NCI-H2171 (cell line): ENCODE data around the gene KCTD12.

Source experiments
- DNase-seq: peaks from one replicate; lab custom pipeline; 2025; lab: John Stamatoyannopoulos, UW

KCTD12 gene

GRCh38 chr13:76887076-76887563, 915 bp upstream of the KCTD12 start:
- no peak for DNase-seq

DNA sequence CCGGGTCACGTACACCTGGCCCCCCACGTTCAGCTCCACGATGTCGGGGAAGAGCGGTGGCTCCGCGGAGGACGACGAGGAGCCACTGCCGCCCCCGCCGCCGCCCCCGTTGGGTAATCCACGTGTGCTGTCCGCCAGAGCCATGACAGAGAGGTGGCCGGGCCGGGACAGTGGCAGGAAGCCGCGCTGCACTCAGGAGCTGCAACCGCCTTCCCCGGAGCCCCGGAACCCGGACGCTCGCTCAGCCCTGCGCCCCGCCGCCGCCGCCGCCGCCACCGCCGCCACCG, 257 bp downstream of the KCTD12 start:
- DNase-seq, result no peak

DNA sequence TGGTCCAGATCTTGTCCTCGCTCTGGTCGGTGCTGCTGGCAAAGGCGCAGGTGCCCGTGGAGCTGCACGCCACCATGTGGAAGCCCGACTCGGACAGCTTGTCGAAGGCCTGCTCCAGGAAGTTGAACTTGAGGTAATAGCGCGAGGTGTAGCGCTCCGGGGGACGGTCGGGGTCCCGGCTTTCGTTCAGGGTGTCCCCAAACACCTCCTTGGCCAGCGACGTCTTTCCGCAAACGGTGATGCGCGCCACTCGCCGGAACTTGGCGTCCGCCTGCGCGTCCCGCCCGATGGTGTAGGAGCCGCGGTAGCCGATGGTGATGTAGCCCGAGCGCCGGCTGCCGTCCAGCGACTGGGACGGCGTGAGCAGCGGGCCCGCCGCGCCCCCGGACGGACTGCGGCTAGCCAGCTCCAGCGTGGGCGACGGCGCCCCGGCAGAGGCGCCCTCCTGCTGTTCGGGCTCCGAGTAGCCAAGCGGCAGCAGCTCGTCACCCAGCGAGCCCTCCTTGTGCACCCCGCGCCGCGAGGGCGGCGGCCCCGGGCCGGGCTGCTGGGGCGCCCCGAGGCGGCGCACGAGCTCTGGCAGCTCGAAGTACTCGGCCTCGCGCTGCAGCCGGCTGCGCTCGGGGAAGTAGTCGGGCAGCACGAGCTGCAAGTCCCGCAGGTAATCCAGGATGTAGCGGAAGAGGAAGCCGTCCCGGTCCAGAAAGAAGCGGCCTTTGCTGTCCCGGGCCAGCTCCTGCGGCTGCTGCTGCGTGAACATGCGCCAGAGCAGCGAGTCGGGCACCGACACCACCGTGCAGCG, 801 bp downstream of the KCTD12 start:
- DNase-seq, result peak; percentile 61

DNA sequence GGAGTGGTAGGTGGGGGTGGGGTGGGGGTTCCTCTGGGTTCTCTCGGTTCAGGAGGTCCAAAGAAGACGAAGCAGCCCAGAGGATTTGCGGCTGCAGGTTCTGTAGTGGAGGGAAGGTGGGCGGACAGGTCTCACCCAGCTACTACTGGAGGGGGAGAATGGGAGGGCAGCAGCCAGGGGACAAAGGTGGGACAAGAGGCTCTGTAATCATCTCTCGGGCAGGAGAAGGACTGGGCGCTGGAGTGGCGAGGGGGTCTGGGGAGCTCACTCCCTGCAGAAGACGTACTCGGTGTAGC, 1.4 kb downstream of the KCTD12 start:
- DNase-seq, result no peak

DNA sequence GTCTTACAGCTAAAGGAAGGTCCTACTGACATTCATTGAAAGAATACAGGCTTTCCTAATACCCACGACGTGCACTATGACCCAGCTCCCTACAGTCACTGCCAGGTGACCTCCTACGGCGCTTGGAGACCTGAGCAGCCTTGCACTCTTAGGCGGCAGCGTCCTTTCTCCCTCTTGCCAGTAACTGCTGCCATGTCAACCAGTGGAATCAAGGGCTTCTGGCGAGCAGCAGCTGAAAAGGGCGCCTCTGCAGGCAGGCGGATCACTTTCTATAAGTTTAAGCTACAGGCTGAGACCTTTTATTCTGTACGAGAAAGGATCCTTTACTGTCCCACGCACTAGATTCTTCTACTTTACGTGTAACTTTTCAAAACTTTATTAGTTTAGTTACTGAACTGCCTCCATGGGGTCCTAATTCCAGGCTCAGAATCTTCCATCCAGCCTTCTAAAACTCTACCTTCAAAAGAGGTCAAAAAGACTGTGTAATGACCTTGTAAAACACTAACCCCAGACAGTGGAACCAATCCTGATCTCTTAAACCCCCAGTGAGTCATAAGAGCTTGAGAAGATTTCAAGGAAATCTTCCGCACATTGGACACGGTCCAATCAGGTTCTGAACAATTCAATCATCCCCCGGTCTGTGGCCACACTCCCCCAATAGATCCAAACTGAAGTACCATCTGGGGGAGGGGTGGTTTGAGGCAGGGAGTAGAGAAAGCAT, 1.9 kb downstream of the KCTD12 start:
- no peak for DNase-seq

DNA sequence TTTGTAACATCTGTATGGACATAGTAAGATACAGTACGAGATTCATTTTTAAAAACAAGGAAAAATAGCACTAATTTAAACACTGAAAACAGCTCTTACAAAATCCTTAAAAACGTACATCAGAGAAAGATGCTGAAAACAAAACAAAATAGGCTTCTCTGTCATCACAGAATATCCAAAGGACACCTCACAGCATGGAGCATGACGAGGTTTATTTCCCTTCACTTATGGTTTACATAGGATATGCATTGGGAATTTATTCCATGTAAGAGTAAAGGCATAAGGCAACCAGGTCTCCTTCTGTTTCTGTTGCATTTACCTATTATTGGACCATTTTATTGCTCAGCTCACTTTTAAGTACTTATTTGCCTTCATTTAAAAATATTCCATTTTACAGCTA, 3.0 kb downstream of the KCTD12 start:
- no peak for DNase-seq

DNA sequence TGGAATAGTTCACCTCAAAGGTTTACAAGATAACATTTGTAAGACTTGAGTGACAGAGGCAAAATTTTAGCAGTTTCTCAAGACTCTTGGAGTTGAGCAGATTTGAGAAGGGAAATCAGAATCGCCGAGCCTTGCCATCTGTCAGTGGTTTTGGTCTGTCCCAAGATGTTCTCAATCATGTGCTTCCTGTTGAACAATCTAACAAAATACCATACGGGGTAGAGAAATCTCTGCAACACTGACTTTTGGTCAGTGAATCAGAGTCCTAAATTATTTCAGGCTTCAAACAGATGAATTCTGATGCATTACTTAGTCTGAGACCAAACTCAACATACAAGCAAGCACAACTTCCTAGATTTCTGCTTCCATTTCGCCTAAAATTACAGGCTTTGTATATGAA, 3.8 kb downstream of the KCTD12 start:
- no peak for DNase-seq

GRCh38 chr13:76879883-76880270, 6.3 kb downstream of the KCTD12 start:
- DNase-seq, result no peak

DNA sequence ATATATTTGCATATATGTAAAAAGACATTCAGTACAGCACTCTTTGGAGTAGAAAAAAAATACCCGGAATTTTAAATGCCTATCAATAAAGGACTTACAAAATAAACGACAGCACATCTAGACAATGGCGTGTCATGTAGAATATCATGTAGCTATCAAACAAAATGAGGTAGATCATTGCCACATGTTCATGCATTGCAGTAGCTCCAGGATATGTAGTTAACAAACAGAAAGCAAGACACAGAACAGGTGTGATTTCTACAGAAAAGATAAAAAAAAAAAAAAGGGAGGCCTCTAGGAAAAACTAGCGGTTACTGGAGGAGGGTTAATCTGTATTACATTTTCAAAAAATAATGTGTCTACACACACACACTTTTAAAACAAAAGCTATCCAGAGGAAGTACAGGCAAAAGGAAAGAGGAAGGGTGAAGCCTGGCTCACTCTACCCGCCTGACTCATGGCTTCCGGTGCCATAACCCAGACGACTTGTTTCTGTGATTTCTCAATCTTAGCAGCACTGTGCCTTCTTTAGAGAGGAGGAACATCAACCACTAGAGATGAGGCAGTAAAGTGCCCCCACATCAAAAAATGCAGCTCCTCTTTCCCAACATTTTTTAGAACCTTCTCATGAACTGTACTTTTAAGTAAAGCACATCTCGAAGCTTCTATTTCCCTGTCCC, 6.9 kb downstream of the KCTD12 start:
- DNase-seq, result no peak

DNA sequence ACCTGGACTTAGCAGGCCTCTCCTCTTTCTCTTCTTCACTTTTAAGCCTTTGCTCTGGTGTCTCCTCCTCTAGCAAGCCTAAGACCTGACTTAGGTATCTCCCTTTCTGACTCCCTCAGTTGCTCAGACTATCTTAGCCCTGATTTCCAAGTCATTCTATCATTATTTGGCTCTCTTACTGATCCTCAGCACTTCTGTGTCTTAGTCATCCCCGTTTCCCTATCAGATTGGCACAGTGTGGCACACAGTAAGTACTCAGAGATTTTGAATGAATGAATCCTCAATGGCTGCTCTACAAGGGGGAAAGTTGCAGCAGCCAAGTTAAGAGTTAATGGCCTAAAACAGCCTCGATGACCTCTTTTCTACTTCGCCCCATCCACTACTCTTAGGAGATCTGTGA, 8.2 kb downstream of the KCTD12 start:
- DNase-seq, result no peak

DNA sequence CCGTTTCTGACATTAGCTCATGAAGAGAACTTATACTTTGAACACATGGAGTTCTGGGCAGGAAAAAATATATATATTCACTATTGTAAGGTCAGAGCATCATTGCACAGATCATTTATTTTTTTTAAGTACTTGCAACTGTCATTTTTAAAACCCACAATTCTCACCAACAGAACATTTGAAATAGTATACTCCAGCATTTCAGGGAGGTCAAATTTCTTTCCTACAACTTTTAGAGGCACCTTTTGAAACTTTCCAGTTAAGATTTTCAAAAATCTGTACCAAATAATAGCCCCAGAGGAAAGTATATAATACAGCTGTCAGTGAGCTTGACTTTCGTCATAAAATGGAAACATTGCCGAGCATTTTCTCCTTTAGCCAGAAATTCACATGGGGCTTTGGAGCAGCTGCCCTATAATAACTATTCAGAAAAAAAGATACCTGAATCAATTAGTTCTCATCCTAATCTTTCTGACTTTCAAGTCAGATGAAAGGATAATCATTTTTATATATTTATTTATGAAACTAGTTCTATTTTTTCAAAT, 10.9 kb downstream of the KCTD12 start:
- DNase-seq, result no peak

- DNase-seq, result no peak
These were observed 11.7 kb downstream of the KCTD12 start for GRCh38 chr13:76874479-76874878.

- DNase-seq, result no peak
These were observed 12.8 kb downstream of the KCTD12 start for GRCh38 chr13:76873445-76873844.

- DNase-seq, result no peak
These were observed 13.5 kb downstream of the KCTD12 start for GRCh38 chr13:76872675-76873074.

DNA sequence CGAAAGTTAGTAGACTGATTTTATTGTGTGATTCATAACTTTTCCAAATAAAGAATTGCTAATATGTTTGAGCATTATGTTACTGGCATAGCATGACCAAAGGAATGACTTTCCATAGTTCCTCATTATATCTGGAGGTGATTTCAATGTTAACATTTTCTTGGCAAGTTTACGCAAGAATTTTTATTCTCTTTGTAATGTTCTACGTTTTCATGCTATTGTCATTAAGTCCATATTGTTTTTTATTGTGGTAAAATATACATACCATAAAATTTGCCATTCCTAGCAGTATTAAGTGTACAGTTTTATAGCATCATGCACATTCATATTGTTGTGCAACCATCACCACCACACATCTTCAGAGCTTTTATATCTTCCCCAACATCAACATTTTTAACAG, 14.8 kb downstream of the KCTD12 start:
- no peak for DNase-seq

DNA sequence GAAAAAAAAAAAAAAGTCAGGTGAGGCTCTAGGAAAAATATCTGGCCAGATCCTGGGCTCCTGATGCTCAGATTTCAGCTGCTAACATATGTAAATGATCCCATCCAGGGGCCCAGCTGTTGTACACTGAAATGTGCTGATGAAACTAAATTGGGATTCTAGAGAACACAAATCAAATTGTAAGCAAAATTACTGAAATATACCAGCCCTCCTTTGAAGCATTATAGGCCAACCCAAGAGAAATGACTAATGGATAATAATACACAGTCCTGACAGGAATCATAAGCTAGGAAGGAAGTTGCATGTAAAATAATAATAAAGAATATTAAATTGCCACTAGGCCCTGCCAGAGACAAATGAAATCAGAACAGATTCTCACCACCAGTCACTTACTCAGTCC, 17.8 kb downstream of the KCTD12 start:
- peak; percentile 71 for DNase-seq

DNA sequence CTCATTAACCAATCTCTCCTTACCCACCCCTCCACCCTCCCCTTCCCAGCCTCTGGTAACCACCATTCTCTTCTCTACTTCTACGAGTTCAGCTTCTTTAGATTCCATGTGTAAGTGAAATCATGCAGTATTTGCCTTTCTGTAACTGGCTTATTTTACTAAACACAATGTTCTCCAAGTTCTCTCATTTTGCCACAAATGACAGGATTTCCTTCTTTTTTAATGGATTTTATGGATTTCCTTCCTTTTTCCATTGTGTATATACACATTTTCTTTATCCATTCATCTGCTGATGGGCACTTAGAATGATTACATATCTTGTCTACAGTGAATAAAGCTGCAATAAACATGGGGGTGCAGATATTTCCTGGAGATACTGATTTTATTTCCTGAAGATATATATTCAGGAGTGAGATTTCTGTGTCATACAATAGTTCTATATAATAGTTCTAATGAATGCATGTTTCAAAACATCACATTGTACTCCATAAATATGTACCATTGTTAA, 20.2 kb downstream of the KCTD12 start:
- DNase-seq, result no peak

DNA sequence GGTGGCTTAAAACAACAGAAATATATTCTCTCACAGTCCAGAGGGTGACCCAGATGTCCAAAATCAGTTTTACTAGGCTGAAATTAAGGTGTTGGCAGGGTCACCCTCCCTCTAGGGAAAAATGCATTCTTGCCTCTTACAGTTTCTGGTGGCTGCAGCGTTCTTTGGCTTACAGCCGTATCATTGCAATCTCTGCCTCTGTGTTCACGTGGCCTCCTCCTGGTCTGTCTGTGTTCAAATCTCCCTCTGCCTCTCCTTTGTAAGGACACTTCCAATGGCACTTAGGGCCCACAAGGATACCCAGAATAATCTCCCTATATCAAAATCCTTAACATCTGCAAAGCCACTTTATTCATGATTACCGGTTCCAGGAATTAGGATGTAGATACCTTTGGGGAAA, 21.1 kb downstream of the KCTD12 start:
- DNase-seq, result no peak

DNA sequence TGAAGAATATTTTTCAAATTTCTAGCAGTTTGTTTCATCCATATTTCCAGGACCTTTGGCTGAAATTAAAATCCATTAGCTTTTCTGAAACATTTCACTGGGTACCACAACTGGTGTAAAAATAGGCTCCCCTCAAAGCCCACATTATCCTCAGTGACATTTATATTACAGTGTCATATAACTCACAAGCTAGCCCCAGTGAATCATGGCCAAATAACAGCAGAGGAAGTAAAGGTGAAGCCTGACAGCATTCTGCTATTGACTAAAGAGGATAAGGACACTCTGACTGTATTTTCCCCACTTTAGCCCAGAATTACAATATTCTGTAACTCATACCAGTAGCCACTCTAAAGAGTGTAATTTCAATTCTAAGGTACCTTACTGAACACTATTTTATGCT, 21.9 kb downstream of the KCTD12 start:
- DNase-seq, result no peak

DNA sequence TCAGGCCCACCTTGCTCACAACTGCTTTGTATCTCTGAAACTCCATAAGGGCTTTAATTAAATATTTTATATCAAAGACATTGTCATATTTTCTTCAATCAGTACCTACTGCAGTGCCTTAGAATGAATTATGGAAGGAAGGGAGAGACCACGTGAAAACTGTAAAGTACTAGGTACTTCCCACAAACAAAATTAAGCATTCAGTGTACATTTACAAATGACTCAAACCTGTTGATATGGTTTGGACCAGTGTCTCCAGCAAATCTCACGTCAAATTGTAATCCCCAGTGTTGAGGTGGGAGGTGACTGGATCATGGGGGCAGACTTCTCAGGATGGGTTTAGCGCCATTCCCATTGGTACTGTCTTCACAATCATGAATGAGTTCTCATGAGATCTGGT, 23.2 kb downstream of the KCTD12 start:
- DNase-seq, result no peak

- DNase-seq, result no peak
These were observed 24.3 kb downstream of the KCTD12 start for GRCh38 chr13:76861859-76862258.

- no peak for DNase-seq
These were observed 25.5 kb downstream of the KCTD12 start for GRCh38 chr13:76860706-76861105.

DNA sequence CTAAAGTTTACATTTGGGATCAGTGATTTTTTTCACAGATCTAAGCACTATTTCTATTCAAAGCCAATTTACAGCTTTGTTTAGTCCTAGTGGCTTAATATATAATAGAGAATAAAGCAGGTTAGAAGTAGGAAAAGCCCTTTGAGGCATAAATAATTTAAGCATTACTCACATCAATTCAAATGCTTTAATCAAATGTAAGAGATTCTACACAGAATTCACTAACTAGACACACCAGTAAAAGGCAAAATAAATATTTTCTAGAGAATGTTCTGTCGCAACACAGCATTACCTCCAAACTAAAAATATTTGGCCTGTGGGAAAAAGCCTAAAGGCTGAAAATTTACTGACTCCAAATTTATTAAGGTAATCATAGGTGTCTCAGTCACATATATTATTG, 31.3 kb downstream of the KCTD12 start:
- no peak for DNase-seq
